Medulla oblongata (tissue), 1 donor: ENCODE data around the gene ADGRA3.

Experiments
- DNase-seq: peaks from one replicate; pipeline ENCODE4 v3.0.0-alpha.2; 2015; ENCODE audit errors: extremely low spot score

Gene ADGRA3

GRCh38 chr4:22515888-22516541, at the start of gene ADGRA3:
TSS of gene ADGRA3 (minus strand) at chr4:22516066. CDS start at chr4:22515784, 282 bp downstream.
- DNase-seq = peak; percentile 41

GRCh38 chr4:22556495-22556894, 40.6 kb upstream of the ADGRA3 start:
- no peak for DNase-seq

GRCh38 chr4:22554670-22555069, 38.8 kb upstream of the ADGRA3 start:
- DNase-seq = no peak

- no peak for DNase-seq
Observed at GRCh38 chr4:22553560-22553959, 37.7 kb upstream of the ADGRA3 start.

- DNase-seq = no peak
Observed at GRCh38 chr4:22552812-22553211, 36.9 kb upstream of the ADGRA3 start.

GRCh38 chr4:22551550-22551949, 35.7 kb upstream of the ADGRA3 start:
- DNase-seq = no peak

- DNase-seq = no peak
Observed at GRCh38 chr4:22546299-22546698, 30.4 kb upstream of the ADGRA3 start.

GRCh38 chr4:22539251-22539650, 23.4 kb upstream of the ADGRA3 start:
- DNase-seq = no peak

- DNase-seq = no peak
Observed at GRCh38 chr4:22537864-22538263, 22.0 kb upstream of the ADGRA3 start.

GRCh38 chr4:22534374-22534773, 18.5 kb upstream of the ADGRA3 start:
- DNase-seq = no peak

- DNase-seq = no peak
Observed at GRCh38 chr4:22532896-22533295, 17.0 kb upstream of the ADGRA3 start.

- DNase-seq = no peak
Observed at GRCh38 chr4:22532117-22532516, 16.3 kb upstream of the ADGRA3 start.

- no peak for DNase-seq
Observed at GRCh38 chr4:22531311-22532019, 15.6 kb upstream of the ADGRA3 start.

GRCh38 chr4:22524895-22525294, 9.0 kb upstream of the ADGRA3 start:
- no peak for DNase-seq

GRCh38 chr4:22522706-22523501, 7.0 kb upstream of the ADGRA3 start:
- DNase-seq = no peak

- no peak for DNase-seq
Observed at GRCh38 chr4:22522206-22522605, 6.3 kb upstream of the ADGRA3 start.

- DNase-seq = no peak
Observed at GRCh38 chr4:22521240-22521639, 5.4 kb upstream of the ADGRA3 start.

GRCh38 chr4:22515145-22515887, 550 bp downstream of the ADGRA3 start:
- DNase-seq = peak; percentile 59

- DNase-seq = peak; percentile 23
Observed at GRCh38 chr4:22514481-22514880, 1.4 kb downstream of the ADGRA3 start.

- DNase-seq = no peak
Observed at GRCh38 chr4:22514001-22514400, 1.9 kb downstream of the ADGRA3 start.

GRCh38 chr4:22512306-22512705, 3.6 kb downstream of the ADGRA3 start:
- no peak for DNase-seq

GRCh38 chr4:22510750-22511149, 5.1 kb downstream of the ADGRA3 start:
- no peak for DNase-seq
